OCI-LY7 (cell line): ENCODE measurements around the gene LCN2.

Experiments
- CTCF ChIP-seq: fragments of 200-600 bp; sonication (generic); conservative IDR thresholded peaks from 2 replicates; pipeline ENCODE4 v1.5.1; 2014; ENCODE audit warnings: mild to moderate bottlenecking, antibody characterized with exemption, low read length, moderate library complexity, mixed read lengths
- EZH2phosphoT487 ChIP-seq: fragments of 200-600 bp; sonication (generic); IDR thresholded peaks from 2 replicates; pipeline ENCODE4 v1.6.1; 2018; ENCODE audit warnings: low read depth, borderline replicate concordance, mild to moderate bottlenecking, mixed run types, antibody characterized with exemption, low read length, moderate library complexity, mixed read lengths

- no peak for TF ChIP-seq CTCF
- TF ChIP-seq EZH2phosphoT487, result no peak
Measured at GRCh38 chr9:128160603-128160987, 11.3 kb downstream of the LCN2 start.
